DND-41 (cell line): ENCODE measurements around the gene POLR1H.
A peak's percentile ranks its signal among the peaks of the same experiment; 100 is the strongest.

Experiments
- ATAC-seq: fragments of 200-7000 bp; cut with Tn5 transposase; 3 replicates; pipeline ENCODE4 v1.9.1; 2021; ENCODE audit warnings: low read depth; ENCODE audit not compliant: insufficient read depth
- DNase-seq: peaks from one replicate; pipeline ENCODE4 v3.0.0-alpha.2; 2020
- H2AFZ ChIP-seq: 2 replicates; pipeline ENCODE4 v1.6.0; 2012; ENCODE audit warnings: low read depth, low read length
- H3K27ac ChIP-seq: 2 replicates; pipeline ENCODE4 v1.5.1; 2012; ENCODE audit warnings: low read length, inconsistent platforms
- H3K27me3 ChIP-seq: fragments of 200-600 bp; sonication (generic); 2 replicates; pipeline ENCODE4 v1.6.0; 2012; ENCODE audit warnings: low read length, mild to moderate bottlenecking, inconsistent platforms; ENCODE audit not compliant: insufficient read depth, poor library complexity
- H3K36me3 ChIP-seq: 2 replicates; pipeline ENCODE4 v1.5.1; 2012; ENCODE audit warnings: low read length, inconsistent platforms; ENCODE audit not compliant: insufficient read depth
- H3K4me1 ChIP-seq: 2 replicates; pipeline ENCODE4 v1.5.1; 2012; ENCODE audit warnings: mild to moderate bottlenecking, low read length; ENCODE audit not compliant: insufficient read depth
- H3K4me2 ChIP-seq: 2 replicates; pipeline ENCODE4 v1.6.0; 2012; ENCODE audit warnings: mild to moderate bottlenecking, moderate library complexity, low read length, inconsistent platforms; ENCODE audit not compliant: insufficient read depth
- H3K4me3 ChIP-seq, 2 experiments: fragments of 200-600 bp in 1 of 2; shearing (Covaris generic) in 1 of 2; 2 replicates each; pipeline ENCODE4 v1.5.1; 2012 to 2016; ENCODE audit warnings: inconsistent platforms in 2 of 2, low read length in 2 of 2, mild to moderate bottlenecking in 2 of 2, low read depth in 1 of 2, moderate library complexity in 1 of 2
- H3K79me2 ChIP-seq: 2 replicates; pipeline ENCODE4 v1.6.0; 2012; ENCODE audit warnings: low read length, inconsistent platforms; ENCODE audit not compliant: insufficient read depth
- H3K9ac ChIP-seq: 2 replicates; pipeline ENCODE4 v1.6.0; 2012; ENCODE audit warnings: low read depth, mild to moderate bottlenecking, inconsistent platforms, low read length, moderate library complexity
- H3K9me3 ChIP-seq: 2 replicates; pipeline ENCODE4 v1.5.1; 2012; ENCODE audit warnings: low read length, moderate library complexity, mild to moderate bottlenecking, inconsistent platforms; ENCODE audit not compliant: insufficient read depth, severe bottlenecking
- H4K20me1 ChIP-seq: 2 replicates; pipeline ENCODE4 v1.6.0; 2012; ENCODE audit warnings: low read length; ENCODE audit not compliant: insufficient read depth
- EZH2 ChIP-seq: IDR thresholded peaks from 3 replicates; pipeline ENCODE4 v1.6.1; 2012; ENCODE audit warnings: borderline replicate concordance, low read depth, mild to moderate bottlenecking, moderate library complexity, low read length, inconsistent platforms; ENCODE audit not compliant: severe bottlenecking
- TF ChIP-seq, protein P1 (sequence below): IDR thresholded peaks from 2 replicates; pipeline ENCODE4 v1.5.1; 2012; ENCODE audit warnings: borderline replicate concordance, low read length, moderate library complexity, mild to moderate bottlenecking; ENCODE audit not compliant: poor library complexity, severe bottlenecking; ENCODE audit errors: extremely low read depth

Gene POLR1H

GRCh38 chr6:30077218-30077617 lies 16.2 kb downstream of the POLR1H start:
- H3K9ac ChIP-seq: peak overlapping the region; percentile 19; the same call in 1 of the 2 replicates
- peak overlapping the region; percentile 73 for H3K27ac ChIP-seq
- no peaks in the 10 kb centered on the region for H3K79me2 ChIP-seq
- H3K36me3 ChIP-seq: no peaks in the 10 kb centered on the region
- H3K4me3 ChIP-seq: no peak overlapping the region
- no peaks in the 10 kb centered on the region for H3K9me3 ChIP-seq
- DNase-seq: peak; percentile 65
- peak overlapping the region; percentile 43 for H3K4me2 ChIP-seq
- no peaks in the 10 kb centered on the region for H3K27me3 ChIP-seq
- ATAC-seq: peak; percentile 95
- H3K4me1 ChIP-seq: peaks cover 36% of the 10 kb centered on the region
- TF ChIP-seq EZH2: no peak
- TF ChIP-seq, protein P1, sequence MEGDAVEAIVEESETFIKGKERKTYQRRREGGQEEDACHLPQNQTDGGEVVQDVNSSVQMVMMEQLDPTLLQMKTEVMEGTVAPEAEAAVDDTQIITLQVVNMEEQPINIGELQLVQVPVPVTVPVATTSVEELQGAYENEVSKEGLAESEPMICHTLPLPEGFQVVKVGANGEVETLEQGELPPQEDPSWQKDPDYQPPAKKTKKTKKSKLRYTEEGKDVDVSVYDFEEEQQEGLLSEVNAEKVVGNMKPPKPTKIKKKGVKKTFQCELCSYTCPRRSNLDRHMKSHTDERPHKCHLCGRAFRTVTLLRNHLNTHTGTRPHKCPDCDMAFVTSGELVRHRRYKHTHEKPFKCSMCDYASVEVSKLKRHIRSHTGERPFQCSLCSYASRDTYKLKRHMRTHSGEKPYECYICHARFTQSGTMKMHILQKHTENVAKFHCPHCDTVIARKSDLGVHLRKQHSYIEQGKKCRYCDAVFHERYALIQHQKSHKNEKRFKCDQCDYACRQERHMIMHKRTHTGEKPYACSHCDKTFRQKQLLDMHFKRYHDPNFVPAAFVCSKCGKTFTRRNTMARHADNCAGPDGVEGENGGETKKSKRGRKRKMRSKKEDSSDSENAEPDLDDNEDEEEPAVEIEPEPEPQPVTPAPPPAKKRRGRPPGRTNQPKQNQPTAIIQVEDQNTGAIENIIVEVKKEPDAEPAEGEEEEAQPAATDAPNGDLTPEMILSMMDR: no peak
- H2AFZ ChIP-seq: peak overlapping the region; percentile 48
- H4K20me1 ChIP-seq: no peaks in the 10 kb centered on the region

GRCh38 chr6:30087876-30088275 lies 26.8 kb downstream of the POLR1H start:
- Histone ChIP-seq H3K9ac (no peak overlapping the region), H3K4me3 (no peak overlapping the region), H3K79me2 (no peaks in the 10 kb centered on the region), H3K4me1 (no peaks in the 10 kb centered on the region), H4K20me1 (no peaks in the 10 kb centered on the region), H2AFZ (no peak overlapping the region), H3K27me3 (peaks cover 10% of the 10 kb centered on the region), H3K4me2 (no peak overlapping the region), H3K9me3 (no peaks in the 10 kb centered on the region), H3K27ac (no peak overlapping the region), H3K36me3 (no peaks in the 10 kb centered on the region)
- DNase-seq: no peak
- no peak for TF ChIP-seq EZH2
- TF ChIP-seq, protein P1: no peak
- no peak for ATAC-seq

GRCh38 chr6:30091577-30092381 lies 30.7 kb downstream of the POLR1H start:
- ATAC-seq (no peak), DNase-seq (no peak)
- Histone ChIP-seq H2AFZ (no peak overlapping the region), H3K4me2 (no peak overlapping the region), H3K79me2 (no peaks in the 10 kb centered on the region), H3K36me3 (no peaks in the 10 kb centered on the region), H3K4me3 (no peak overlapping the region), H3K27ac (no peak overlapping the region), H3K27me3 (peaks cover 39% of the 10 kb centered on the region), H3K9ac (no peak overlapping the region), H4K20me1 (no peaks in the 10 kb centered on the region), H3K9me3 (no peaks in the 10 kb centered on the region), H3K4me1 (no peaks in the 10 kb centered on the region)
- no peak for TF ChIP-seq EZH2
- TF ChIP-seq, protein P1: no peak
